OCI-LY1 (cell line): ENCODE measurements around the gene OR51F2.

Source experiments
- EZH2 ChIP-seq: fragments of 200-600 bp; sonication (generic), shearing (Covaris generic); IDR thresholded peaks from 2 replicates; pipeline ENCODE4 v1.8.0; 2017; ENCODE audit warnings: borderline replicate concordance, mixed run types, mild to moderate bottlenecking, antibody characterized with exemption, low read length, moderate library complexity, mixed read lengths
- TF ChIP-seq, protein P1 (sequence below): fragments of 200-600 bp; sonication (generic), shearing (Covaris generic); IDR thresholded peaks from 2 replicates; pipeline ENCODE4 v1.5.1; 2017; ENCODE audit warnings: mild to moderate bottlenecking, antibody characterized with exemption, low read length, moderate library complexity, mixed read lengths

DNA sequence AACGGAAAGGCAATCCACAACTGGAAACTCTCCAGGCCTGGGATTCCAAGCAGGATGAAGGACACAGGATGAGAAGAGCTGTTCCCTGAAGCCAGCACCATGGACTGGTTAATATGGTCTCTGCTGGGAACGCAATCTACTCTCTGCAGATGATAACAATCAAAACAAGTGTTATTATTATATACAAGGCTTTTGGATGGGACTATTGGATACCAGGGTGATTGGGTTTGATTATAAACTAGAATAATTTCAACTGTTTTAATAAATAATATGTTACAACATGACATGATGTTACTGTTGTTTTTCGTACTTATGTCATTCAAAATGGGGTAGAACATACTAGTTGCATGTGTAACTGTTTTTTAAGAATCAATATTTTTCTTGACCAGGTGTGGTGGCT, 16.8 kb upstream of the OR51F2 start, which contains the start of gene OR52R1:
- TF ChIP-seq, protein P1, sequence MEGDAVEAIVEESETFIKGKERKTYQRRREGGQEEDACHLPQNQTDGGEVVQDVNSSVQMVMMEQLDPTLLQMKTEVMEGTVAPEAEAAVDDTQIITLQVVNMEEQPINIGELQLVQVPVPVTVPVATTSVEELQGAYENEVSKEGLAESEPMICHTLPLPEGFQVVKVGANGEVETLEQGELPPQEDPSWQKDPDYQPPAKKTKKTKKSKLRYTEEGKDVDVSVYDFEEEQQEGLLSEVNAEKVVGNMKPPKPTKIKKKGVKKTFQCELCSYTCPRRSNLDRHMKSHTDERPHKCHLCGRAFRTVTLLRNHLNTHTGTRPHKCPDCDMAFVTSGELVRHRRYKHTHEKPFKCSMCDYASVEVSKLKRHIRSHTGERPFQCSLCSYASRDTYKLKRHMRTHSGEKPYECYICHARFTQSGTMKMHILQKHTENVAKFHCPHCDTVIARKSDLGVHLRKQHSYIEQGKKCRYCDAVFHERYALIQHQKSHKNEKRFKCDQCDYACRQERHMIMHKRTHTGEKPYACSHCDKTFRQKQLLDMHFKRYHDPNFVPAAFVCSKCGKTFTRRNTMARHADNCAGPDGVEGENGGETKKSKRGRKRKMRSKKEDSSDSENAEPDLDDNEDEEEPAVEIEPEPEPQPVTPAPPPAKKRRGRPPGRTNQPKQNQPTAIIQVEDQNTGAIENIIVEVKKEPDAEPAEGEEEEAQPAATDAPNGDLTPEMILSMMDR = no peak
- TF ChIP-seq EZH2 = no peak
